NK-92 treated with Interleukin-12 subunit alpha and Interleukin-12 subunit beta, amount 100 ng/mL, for 24 hours (cell line): ENCODE results near the gene TESPA1.
"Not testable (repeated sequence)": the region's sequence is repeated elsewhere in the genome, so short reads cannot be mapped to it uniquely, and the experiment has no call there.

Experiments used
- DNase-seq: peaks from one replicate; lab custom pipeline; 2025; lab: John Stamatoyannopoulos, UW

TESPA1 gene

GRCh38 chr12:54948171-54948570 is 36.4 kb downstream of the TESPA1 start:
- no peak for DNase-seq

GRCh38 chr12:54945082-54945481 is 39.5 kb downstream of the TESPA1 start:
- DNase-seq = no peak

GRCh38 chr12:54943292-54943691 is 41.3 kb downstream of the TESPA1 start:
- DNase-seq = not testable (repeated sequence)

GRCh38 chr12:54941659-54942058 is 42.9 kb downstream of the TESPA1 start:
- no peak for DNase-seq

- DNase-seq = no peak
Observed at GRCh38 chr12:54940727-54941315, 43.7 kb downstream of the TESPA1 start.

- DNase-seq = no peak
Observed at GRCh38 chr12:54937929-54938328, 46.6 kb downstream of the TESPA1 start.

GRCh38 chr12:54937376-54937775 is 47.2 kb downstream of the TESPA1 start:
- DNase-seq = no peak

- no peak for DNase-seq
Observed at GRCh38 chr12:54936736-54937135, 47.8 kb downstream of the TESPA1 start.

- DNase-seq = no peak
Observed at GRCh38 chr12:54935235-54935951, 49.2 kb downstream of the TESPA1 start.

- no peak for DNase-seq
Observed at GRCh38 chr12:54934419-54934818, 50.1 kb downstream of the TESPA1 start.

GRCh38 chr12:54933376-54933775 is 51.2 kb downstream of the TESPA1 start:
- DNase-seq = no peak

GRCh38 chr12:54932691-54933090 is 51.9 kb downstream of the TESPA1 start:
- no peak for DNase-seq

GRCh38 chr12:54932038-54932437 is 52.5 kb downstream of the TESPA1 start:
- DNase-seq = no peak

- DNase-seq = no peak
Observed at GRCh38 chr12:54929998-54930397, 54.6 kb downstream of the TESPA1 start.

- no peak for DNase-seq
Observed at GRCh38 chr12:54926246-54926645, 58.3 kb downstream of the TESPA1 start.

GRCh38 chr12:54924972-54925707 is 59.4 kb downstream of the TESPA1 start:
- DNase-seq = no peak

GRCh38 chr12:54917001-54917488 is 67.5 kb downstream of the TESPA1 start:
- no peak for DNase-seq
